GM23338 (cell line): ENCODE measurements around the gene FARSA. TPM values are rescaled to one million over a fixed set of nuclear protein-coding genes. Genes with fewer than 3 reads are reported as not detected.

Experiments used
- ATAC-seq: fragments of 200-7000 bp; cut with Tn5 transposase; 3 replicates; pipeline ENCODE4 v1.9.1; 2020
- DNase-seq: peaks from one replicate; pipeline ENCODE4 v3.0.0-alpha.2; 2015; ENCODE audit warnings: low spot score
- H2AFZ ChIP-seq: fragments of 200-600 bp; sonication (generic); 2 replicates; pipeline ENCODE4 v1.8.0; 2016; ENCODE audit warnings: antibody characterized with exemption, mild to moderate bottlenecking, moderate library complexity
- H3F3A ChIP-seq: fragments of 200-600 bp; sonication (generic); replicated peaks from 2 replicates; pipeline ENCODE4 v1.8.0; 2017; ENCODE audit warnings: antibody characterized with exemption, mixed run types, low read depth
- H3K27ac ChIP-seq: fragments of 200-600 bp; sonication (generic); 2 replicates; pipeline ENCODE4 v1.6.1; 2016; ENCODE audit warnings: low read depth
- H3K27me3 ChIP-seq: fragments of 200-600 bp; sonication (generic); 2 replicates; pipeline ENCODE4 v1.8.0; 2016; ENCODE audit warnings: mild to moderate bottlenecking, mixed run types, moderate library complexity; ENCODE audit not compliant: insufficient read depth
- H3K36me3 ChIP-seq: fragments of 200-600 bp; sonication (generic); 2 replicates; pipeline ENCODE4 v1.8.0; 2016; ENCODE audit warnings: mild to moderate bottlenecking; ENCODE audit not compliant: insufficient read depth
- H3K4me1 ChIP-seq: fragments of 200-600 bp; sonication (generic); 2 replicates; pipeline ENCODE4 v1.8.0; 2016; ENCODE audit warnings: mild to moderate bottlenecking, moderate library complexity; ENCODE audit not compliant: insufficient read depth
- H3K4me2 ChIP-seq: fragments of 200-600 bp; sonication (generic); 2 replicates; pipeline ENCODE4 v1.7.1; 2017; ENCODE audit warnings: mixed run types
- H3K4me3 ChIP-seq: fragments of 200-600 bp; sonication (generic); 2 replicates; pipeline ENCODE4 v1.6.1; 2016; ENCODE audit warnings: mixed run types
- H3K79me2 ChIP-seq: fragments of 200-600 bp; sonication (generic); replicated peaks from 2 replicates; pipeline ENCODE4 v1.8.0; 2017; ENCODE audit warnings: mild to moderate bottlenecking; ENCODE audit not compliant: insufficient read depth
- H3K9me2 ChIP-seq: fragments of 200-600 bp; sonication (generic); 2 replicates; pipeline ENCODE4 v1.8.0; 2017; ENCODE audit not compliant: insufficient read depth
- H4K20me1 ChIP-seq: fragments of 200-600 bp; sonication (generic); replicated peaks from 2 replicates; pipeline ENCODE4 v1.8.0; 2017; ENCODE audit warnings: mild to moderate bottlenecking; ENCODE audit not compliant: insufficient read depth
- H3K27ac Mint-ChIP-seq: 2 replicates; pipeline ENCODE4 v1.8.0; 2020; ENCODE audit warnings: inconsistent platforms, mild to moderate bottlenecking, moderate library complexity, mixed read lengths
- H3K27me3 Mint-ChIP-seq: 3 replicates; pipeline ENCODE4 v1.8.0; 2022; ENCODE audit warnings: low read depth, mild to moderate bottlenecking, moderate library complexity, mixed read lengths, inconsistent platforms; ENCODE audit not compliant: insufficient read depth, poor library complexity
- H3K36me3 Mint-ChIP-seq: 3 replicates; pipeline ENCODE4 v1.8.0; 2021; ENCODE audit warnings: low read depth, mild to moderate bottlenecking, inconsistent platforms, moderate library complexity, mixed read lengths
- H3K4me1 Mint-ChIP-seq: 3 replicates; pipeline ENCODE4 v1.8.0; 2020; ENCODE audit warnings: mild to moderate bottlenecking, inconsistent platforms, mixed read lengths
- H3K4me3 Mint-ChIP-seq: 3 replicates; pipeline ENCODE4 v1.8.0; 2021; ENCODE audit warnings: moderate library complexity, mild to moderate bottlenecking, inconsistent platforms, mixed read lengths
- H3K9me3 Mint-ChIP-seq: 3 replicates; pipeline ENCODE4 v1.8.0; 2020; ENCODE audit warnings: moderate library complexity, mild to moderate bottlenecking, inconsistent platforms, mixed read lengths
- CREB1 ChIP-seq: fragments of 250-450 bp; sonication (Bioruptor Pico); IDR thresholded peaks from 2 replicates; pipeline ENCODE4 v1.5.0; 2020; ENCODE audit warnings: low read depth, mild to moderate bottlenecking, moderate library complexity
- EZH2 ChIP-seq: fragments of 200-600 bp; sonication (generic); IDR thresholded peaks from one replicate; pipeline ENCODE4 v1.8.0; 2017; ENCODE audit warnings: antibody characterized with exemption, mild to moderate bottlenecking, low read depth; ENCODE audit not compliant: unreplicated experiment
- EZH2phosphoT487 ChIP-seq: fragments of 200-600 bp; sonication (generic); IDR thresholded peaks from one replicate; pipeline ENCODE4 v1.8.1; 2018; ENCODE audit warnings: antibody characterized with exemption; ENCODE audit not compliant: unreplicated experiment
- JUNB ChIP-seq: IDR thresholded peaks from one replicate; pipeline ENCODE4 v1.6.1; 2016; ENCODE audit warnings: antibody characterized with exemption; ENCODE audit not compliant: unreplicated experiment
- NANOG ChIP-seq: IDR thresholded peaks from 2 replicates; pipeline ENCODE4 v1.6.1; 2016; ENCODE audit warnings: antibody characterized with exemption, borderline replicate concordance
- POLR2AphosphoS5 ChIP-seq: IDR thresholded peaks from 2 replicates; pipeline ENCODE4 v1.6.1; 2016; ENCODE audit warnings: antibody characterized with exemption, low read depth
- STAT1 ChIP-seq: IDR thresholded peaks from one replicate; pipeline ENCODE4 v1.6.1; 2016; ENCODE audit warnings: antibody characterized with exemption; ENCODE audit not compliant: unreplicated experiment
- ZNF114 ChIP-seq: fragments of 250-450 bp; sonication (Bioruptor Pico); IDR thresholded peaks from 2 replicates; pipeline ENCODE4 v1.5.0; 2020; ENCODE audit warnings: mild to moderate bottlenecking, moderate library complexity
- ZNF331 ChIP-seq: fragments of 250-450 bp; sonication (Bioruptor Pico); IDR thresholded peaks from 2 replicates; pipeline ENCODE4 v1.5.0; 2020; ENCODE audit warnings: low read depth, mild to moderate bottlenecking, moderate library complexity
- long read RNA-seq: library from polyadenylated mRNA; unstranded; transcript quantifications from one replicate; pipeline ENCODE4 v2.0.0, GENCODE V29; 2020; ENCODE audit not compliant: unreplicated experiment
- polyA plus RNA-seq: library from polyadenylated mRNA; unstranded; fragments of >200 nt; fragmentation: Nextera tagmentation; extraction: Ambion mirVana; gene quantifications from 2 replicates; pipeline ENCODE4 v1.2.1, GENCODE V29; 2016
- total RNA-seq: library from RNA; depleted of rRNA; stranded (reverse); fragments of >200 nt; shearing (Covaris generic); gene quantifications from 2 replicates; pipeline ENCODE4 v1.2.3, GENCODE V29; 2014; rRNA removed
- TF ChIP-seq, protein P1 (sequence below): IDR thresholded peaks from one replicate; pipeline ENCODE4 v1.6.1; 2018; ENCODE audit warnings: antibody characterized with exemption; ENCODE audit not compliant: unreplicated experiment
- TF ChIP-seq, protein P2 (sequence below), 2 experiments: fragments of 200-600 bp in 1 of 2; sonication (generic) in 1 of 2; conservative IDR thresholded peaks; 2 replicates each; pipeline versions ENCODE4 v1.5.1 to v1.6.1; 2016 to 2017; ENCODE audit warnings: antibody characterized with exemption in 2 of 2, low read depth in 2 of 2, mild to moderate bottlenecking in 2 of 2, moderate library complexity in 1 of 2
- TF ChIP-seq, protein P3 (sequence below): fragments of 250-450 bp; sonication (Bioruptor Pico); IDR thresholded peaks from 2 replicates; pipeline ENCODE4 v1.5.0; 2020; ENCODE audit warnings: mild to moderate bottlenecking, moderate library complexity
- TF ChIP-seq, protein P4 (sequence below): IDR thresholded peaks from 2 replicates; pipeline ENCODE4 v1.6.1; 2016; ENCODE audit warnings: antibody characterized with exemption

The FARSA gene
- total RNA-seq (74.7 and 83.5 TPM in 2 replicates), polyA plus RNA-seq (86.4 and 86.5 TPM in 2 replicates)
- long read RNA-seq, transcript FARSA-201 (13 exons, 1,814 nt): major isoform, 245 of 273 reads
- long read RNA-seq, partial matches to known transcripts: 13 of 273 reads
- long read RNA-seq, other reads (novel, unspliced or antisense): 15 of 273 reads

DNA sequence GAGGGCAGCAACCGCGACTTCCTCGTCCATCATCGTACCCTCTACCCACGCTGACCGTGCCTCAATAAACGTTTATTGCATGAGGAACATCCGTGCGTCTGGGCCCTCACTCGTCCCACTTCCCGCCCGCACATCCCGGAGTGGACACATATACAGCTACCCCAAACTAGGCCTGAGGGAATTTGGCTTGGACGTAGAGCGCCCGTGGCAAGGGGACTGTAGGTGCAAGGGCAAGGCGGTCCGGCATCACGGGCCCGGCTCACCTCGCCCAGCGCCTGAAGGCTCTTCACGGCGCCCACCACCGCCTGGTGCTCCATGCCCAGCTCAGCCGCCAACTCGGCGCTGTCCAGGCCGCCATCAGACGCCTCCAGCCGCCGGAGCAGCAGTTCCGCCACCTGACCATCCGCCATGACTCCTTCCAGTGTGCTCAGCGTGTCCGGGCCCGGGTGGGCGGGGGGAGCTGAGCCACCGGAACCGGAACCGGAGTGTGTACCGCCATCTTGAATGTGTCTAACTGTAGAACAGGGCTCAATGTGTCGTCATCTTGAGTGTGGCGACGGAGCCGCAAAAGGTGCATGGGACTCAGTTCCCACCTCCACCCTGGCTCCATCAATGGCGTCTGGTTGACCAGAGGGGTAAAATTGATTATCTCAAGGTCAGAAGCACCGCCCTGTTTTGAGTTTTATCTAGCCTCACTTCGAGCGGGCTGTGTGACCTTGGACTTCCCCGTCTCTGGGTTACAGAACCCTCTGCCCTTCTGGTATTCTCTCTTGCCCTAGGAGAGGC, at the start of gene FARSA:
Gene FARSA (minus strand): TSS at position 425 of the 786 bp plus-strand sequence. CDS start 15 bp downstream, at position 410.
- Mint-ChIP-seq H3K27me3 (peaks cover 5% of the 10 kb centered on the region), H3K4me3 (peak within 1 kb of the TSS; percentile 96), H3K27ac (peak within 1 kb of the TSS; percentile 87), H3K9me3 (no peaks in the 10 kb centered on the region), H3K36me3 (peaks cover 31% of the 10 kb centered on the region), H3K4me1 (peaks cover 30% of the 10 kb centered on the region)
- Histone ChIP-seq H3F3A (peaks cover 13% of the 10 kb centered on the region), H3K27me3 (no peaks in the 10 kb centered on the region), H3K9me2 (no peaks in the 10 kb centered on the region), H3K27ac (peak within 1 kb of the TSS; percentile 58; the same call in 1 of the 2 replicates), H2AFZ (peak within 1 kb of the TSS; percentile 81), H3K79me2 (peaks cover 27% of the 10 kb centered on the region), H4K20me1 (no peaks in the 10 kb centered on the region; the same call in 1 of the 2 replicates), H3K4me1 (peaks cover 16% of the 10 kb centered on the region; the same call in 1 of the 2 replicates), H3K4me3 (peak within 1 kb of the TSS; percentile 99), H3K36me3 (peaks cover 15% of the 10 kb centered on the region), H3K4me2 (peak within 1 kb of the TSS; percentile 97)
- DNase-seq: peak; percentile 98
- peak; percentile 70 for ATAC-seq
- TF ChIP-seq, protein P1, sequence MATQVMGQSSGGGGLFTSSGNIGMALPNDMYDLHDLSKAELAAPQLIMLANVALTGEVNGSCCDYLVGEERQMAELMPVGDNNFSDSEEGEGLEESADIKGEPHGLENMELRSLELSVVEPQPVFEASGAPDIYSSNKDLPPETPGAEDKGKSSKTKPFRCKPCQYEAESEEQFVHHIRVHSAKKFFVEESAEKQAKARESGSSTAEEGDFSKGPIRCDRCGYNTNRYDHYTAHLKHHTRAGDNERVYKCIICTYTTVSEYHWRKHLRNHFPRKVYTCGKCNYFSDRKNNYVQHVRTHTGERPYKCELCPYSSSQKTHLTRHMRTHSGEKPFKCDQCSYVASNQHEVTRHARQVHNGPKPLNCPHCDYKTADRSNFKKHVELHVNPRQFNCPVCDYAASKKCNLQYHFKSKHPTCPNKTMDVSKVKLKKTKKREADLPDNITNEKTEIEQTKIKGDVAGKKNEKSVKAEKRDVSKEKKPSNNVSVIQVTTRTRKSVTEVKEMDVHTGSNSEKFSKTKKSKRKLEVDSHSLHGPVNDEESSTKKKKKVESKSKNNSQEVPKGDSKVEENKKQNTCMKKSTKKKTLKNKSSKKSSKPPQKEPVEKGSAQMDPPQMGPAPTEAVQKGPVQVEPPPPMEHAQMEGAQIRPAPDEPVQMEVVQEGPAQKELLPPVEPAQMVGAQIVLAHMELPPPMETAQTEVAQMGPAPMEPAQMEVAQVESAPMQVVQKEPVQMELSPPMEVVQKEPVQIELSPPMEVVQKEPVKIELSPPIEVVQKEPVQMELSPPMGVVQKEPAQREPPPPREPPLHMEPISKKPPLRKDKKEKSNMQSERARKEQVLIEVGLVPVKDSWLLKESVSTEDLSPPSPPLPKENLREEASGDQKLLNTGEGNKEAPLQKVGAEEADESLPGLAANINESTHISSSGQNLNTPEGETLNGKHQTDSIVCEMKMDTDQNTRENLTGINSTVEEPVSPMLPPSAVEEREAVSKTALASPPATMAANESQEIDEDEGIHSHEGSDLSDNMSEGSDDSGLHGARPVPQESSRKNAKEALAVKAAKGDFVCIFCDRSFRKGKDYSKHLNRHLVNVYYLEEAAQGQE: no peak
- peak; percentile 99 for TF ChIP-seq POLR2AphosphoS5
- TF ChIP-seq, protein P2, sequence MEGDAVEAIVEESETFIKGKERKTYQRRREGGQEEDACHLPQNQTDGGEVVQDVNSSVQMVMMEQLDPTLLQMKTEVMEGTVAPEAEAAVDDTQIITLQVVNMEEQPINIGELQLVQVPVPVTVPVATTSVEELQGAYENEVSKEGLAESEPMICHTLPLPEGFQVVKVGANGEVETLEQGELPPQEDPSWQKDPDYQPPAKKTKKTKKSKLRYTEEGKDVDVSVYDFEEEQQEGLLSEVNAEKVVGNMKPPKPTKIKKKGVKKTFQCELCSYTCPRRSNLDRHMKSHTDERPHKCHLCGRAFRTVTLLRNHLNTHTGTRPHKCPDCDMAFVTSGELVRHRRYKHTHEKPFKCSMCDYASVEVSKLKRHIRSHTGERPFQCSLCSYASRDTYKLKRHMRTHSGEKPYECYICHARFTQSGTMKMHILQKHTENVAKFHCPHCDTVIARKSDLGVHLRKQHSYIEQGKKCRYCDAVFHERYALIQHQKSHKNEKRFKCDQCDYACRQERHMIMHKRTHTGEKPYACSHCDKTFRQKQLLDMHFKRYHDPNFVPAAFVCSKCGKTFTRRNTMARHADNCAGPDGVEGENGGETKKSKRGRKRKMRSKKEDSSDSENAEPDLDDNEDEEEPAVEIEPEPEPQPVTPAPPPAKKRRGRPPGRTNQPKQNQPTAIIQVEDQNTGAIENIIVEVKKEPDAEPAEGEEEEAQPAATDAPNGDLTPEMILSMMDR (conservative IDR thresholded peaks at IDR 0.05; ENCODE audit: low read depth in 2 of 2): no peak
- TF ChIP-seq, protein P3, sequence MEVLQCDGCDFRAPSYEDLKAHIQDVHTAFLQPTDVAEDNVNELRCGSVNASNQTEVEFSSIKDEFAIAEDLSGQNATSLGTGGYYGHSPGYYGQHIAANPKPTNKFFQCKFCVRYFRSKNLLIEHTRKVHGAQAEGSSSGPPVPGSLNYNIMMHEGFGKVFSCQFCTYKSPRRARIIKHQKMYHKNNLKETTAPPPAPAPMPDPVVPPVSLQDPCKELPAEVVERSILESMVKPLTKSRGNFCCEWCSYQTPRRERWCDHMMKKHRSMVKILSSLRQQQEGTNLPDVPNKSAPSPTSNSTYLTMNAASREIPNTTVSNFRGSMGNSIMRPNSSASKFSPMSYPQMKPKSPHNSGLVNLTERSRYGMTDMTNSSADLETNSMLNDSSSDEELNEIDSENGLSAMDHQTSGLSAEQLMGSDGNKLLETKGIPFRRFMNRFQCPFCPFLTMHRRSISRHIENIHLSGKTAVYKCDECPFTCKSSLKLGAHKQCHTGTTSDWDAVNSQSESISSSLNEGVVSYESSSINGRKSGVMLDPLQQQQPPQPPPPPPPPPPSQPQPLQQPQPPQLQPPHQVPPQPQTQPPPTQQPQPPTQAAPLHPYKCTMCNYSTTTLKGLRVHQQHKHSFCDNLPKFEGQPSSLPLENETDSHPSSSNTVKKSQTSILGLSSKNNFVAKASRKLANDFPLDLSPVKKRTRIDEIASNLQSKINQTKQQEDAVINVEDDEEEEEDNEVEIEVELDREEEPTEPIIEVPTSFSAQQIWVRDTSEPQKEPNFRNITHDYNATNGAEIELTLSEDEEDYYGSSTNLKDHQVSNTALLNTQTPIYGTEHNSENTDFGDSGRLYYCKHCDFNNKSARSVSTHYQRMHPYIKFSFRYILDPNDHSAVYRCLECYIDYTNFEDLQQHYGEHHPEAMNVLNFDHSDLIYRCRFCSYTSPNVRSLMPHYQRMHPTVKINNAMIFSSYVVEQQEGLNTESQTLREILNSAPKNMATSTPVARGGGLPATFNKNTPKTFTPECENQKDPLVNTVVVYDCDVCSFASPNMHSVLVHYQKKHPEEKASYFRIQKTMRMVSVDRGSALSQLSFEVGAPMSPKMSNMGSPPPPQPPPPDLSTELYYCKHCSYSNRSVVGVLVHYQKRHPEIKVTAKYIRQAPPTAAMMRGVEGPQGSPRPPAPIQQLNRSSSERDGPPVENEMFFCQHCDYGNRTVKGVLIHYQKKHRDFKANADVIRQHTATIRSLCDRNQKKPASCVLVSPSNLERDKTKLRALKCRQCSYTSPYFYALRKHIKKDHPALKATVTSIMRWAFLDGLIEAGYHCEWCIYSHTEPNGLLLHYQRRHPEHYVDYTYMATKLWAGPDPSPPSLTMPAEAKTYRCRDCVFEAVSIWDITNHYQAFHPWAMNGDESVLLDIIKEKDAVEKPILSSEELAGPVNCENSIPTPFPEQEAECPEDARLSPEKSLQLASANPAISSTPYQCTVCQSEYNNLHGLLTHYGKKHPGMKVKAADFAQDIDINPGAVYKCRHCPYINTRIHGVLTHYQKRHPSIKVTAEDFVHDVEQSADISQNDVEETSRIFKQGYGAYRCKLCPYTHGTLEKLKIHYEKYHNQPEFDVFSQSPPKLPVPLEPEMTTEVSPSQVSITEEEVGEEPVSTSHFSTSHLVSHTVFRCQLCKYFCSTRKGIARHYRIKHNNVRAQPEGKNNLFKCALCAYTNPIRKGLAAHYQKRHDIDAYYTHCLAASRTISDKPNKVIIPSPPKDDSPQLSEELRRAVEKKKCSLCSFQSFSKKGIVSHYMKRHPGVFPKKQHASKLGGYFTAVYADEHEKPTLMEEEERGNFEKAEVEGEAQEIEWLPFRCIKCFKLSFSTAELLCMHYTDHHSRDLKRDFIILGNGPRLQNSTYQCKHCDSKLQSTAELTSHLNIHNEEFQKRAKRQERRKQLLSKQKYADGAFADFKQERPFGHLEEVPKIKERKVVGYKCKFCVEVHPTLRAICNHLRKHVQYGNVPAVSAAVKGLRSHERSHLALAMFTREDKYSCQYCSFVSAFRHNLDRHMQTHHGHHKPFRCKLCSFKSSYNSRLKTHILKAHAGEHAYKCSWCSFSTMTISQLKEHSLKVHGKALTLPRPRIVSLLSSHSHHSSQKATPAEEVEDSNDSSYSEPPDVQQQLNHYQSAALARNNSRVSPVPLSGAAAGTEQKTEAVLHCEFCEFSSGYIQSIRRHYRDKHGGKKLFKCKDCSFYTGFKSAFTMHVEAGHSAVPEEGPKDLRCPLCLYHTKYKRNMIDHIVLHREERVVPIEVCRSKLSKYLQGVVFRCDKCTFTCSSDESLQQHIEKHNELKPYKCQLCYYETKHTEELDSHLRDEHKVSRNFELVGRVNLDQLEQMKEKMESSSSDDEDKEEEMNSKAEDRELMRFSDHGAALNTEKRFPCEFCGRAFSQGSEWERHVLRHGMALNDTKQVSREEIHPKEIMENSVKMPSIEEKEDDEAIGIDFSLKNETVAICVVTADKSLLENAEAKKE (CRISPR knock-in tag): no peak
- TF ChIP-seq EZH2phosphoT487: no peak
- TF ChIP-seq EZH2: no peak
- peak; percentile 78; the same call in 1 of the 2 replicates for TF ChIP-seq ZNF114
- TF ChIP-seq STAT1: no peak
- TF ChIP-seq, protein P4, sequence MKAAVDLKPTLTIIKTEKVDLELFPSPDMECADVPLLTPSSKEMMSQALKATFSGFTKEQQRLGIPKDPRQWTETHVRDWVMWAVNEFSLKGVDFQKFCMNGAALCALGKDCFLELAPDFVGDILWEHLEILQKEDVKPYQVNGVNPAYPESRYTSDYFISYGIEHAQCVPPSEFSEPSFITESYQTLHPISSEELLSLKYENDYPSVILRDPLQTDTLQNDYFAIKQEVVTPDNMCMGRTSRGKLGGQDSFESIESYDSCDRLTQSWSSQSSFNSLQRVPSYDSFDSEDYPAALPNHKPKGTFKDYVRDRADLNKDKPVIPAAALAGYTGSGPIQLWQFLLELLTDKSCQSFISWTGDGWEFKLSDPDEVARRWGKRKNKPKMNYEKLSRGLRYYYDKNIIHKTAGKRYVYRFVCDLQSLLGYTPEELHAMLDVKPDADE: peak; percentile 97
- peak; percentile 58 for TF ChIP-seq CREB1 (CRISPR knock-in tag)
- no peak for TF ChIP-seq ZNF331
- no peak for TF ChIP-seq JUNB
- TF ChIP-seq NANOG: no peak
